GM08714 (cell line): ENCODE results near the gene PIGW.

Source experiments
- H3K4me3 ChIP-seq: fragments of 200-500 bp; sonication (Bioruptor generic); 2 replicates; pipeline ENCODE4 v1.5.1; 2014; ENCODE audit warnings: mild to moderate bottlenecking, low read length, inconsistent platforms
- ZNF274 ChIP-seq: IDR thresholded peaks from 2 replicates; pipeline ENCODE4 v1.6.1; 2012; ENCODE audit warnings: mild to moderate bottlenecking, low read depth, low read length

The PIGW gene

DNA sequence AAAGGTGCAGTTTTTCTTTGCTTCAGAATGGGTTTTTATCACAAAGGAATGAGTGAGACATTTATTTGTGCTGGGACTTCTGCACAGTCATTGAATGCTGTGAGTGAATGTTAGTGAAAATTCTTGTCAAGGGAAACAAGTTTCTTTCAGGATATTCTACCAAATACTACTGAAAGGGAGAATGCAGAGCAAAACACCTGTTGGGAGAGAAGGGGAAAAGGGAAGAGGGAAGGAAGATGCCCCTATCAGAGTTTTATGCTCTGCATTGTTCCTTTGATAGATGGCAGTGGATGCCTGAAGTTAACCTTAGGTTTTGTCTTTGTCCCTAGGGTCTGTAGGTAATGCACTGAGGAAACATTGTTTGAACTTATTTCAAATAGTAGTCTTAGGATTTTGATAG lies 13.0 kb downstream of the PIGW start:
- no peak for TF ChIP-seq ZNF274
- H3K4me3 ChIP-seq, result no peak overlapping the region; the same call in 1 of the 2 replicates

- no peak overlapping the region for H3K4me3 ChIP-seq
- TF ChIP-seq ZNF274, result no peak
These were observed 16.0 kb downstream of the PIGW start for GRCh38 chr17:36550491-36551417.

- no peak overlapping the region for H3K4me3 ChIP-seq
- TF ChIP-seq ZNF274, result no peak
These were observed 18.7 kb downstream of the PIGW start for GRCh38 chr17:36553459-36553858.

DNA sequence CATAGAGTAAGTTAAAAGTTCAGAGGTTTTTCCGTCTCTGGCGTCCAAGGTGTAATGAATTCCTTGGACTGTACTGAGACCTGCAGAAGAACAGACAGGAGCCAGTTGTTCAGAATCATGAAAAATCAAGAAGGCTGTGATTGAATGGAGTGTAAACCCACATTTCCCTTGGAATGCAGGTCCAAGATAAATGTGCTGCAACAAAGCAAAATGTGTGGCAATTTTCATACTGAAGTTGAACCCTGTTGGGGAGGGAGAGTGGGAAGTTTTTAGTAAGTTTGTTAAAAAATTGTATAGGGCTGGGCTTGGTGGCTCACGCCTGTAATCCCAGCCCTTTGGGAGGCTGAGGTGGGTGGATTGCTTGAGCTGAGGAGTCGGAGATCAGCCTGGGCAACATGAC lies 31.3 kb downstream of the PIGW start:
- no peak for TF ChIP-seq ZNF274
- no peak overlapping the region for H3K4me3 ChIP-seq

- no peak for TF ChIP-seq ZNF274
These were observed 40.2 kb downstream of the PIGW start for GRCh38 chr17:36575028-36575427.

DNA sequence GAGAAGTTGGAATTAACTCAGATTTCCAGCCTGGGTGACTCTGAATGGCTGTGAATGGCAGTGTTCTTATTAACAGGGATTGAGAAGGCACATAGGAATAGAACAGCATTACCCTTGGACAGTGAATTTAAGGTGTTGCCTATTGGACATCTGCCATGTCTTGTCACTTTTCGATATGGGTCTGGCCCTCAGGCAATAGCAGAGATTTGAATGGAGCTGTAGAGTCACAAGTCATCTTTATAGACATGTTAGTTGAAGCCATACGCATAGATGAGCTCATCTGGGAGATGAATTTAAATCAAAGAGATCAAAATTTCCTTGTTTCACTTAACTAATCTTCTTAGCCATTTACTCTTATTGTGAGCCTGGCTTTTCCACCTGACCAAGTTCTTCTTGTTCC lies 42.0 kb downstream of the PIGW start:
- TF ChIP-seq ZNF274, result no peak
- H3K4me3 ChIP-seq, result no peak overlapping the region

More at GRCh38 chr17:36575028-36575427, 40.2 kb downstream of the PIGW start:
- no peak overlapping the region for H3K4me3 ChIP-seq

DNA sequence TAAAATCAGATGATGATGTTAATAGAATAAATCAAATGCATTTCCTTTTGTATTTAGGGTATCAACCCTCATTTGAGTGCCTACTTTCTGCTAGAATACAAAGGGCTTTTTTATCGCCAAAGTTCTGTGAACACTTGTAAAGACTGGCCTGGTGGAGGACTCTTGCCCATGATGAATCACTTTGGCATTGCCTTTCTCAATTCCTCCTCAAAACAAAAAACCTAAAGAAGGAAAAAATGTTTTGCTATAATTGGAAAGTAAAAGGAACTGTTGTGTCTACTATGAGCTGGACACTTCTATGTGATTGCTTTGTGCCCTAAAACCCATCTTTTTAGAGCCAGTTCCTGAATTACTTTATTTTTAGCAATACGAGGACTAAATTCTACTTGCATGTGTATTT lies 43.9 kb downstream of the PIGW start:
- H3K4me3 ChIP-seq, result no peak overlapping the region
- no peak for TF ChIP-seq ZNF274

GRCh38 chr17:36583787-36584186 lies 49.0 kb downstream of the PIGW start:
- no peak for TF ChIP-seq ZNF274
- no peak overlapping the region for H3K4me3 ChIP-seq

- no peak for TF ChIP-seq ZNF274
- H3K4me3 ChIP-seq, result no peak overlapping the region
These were observed 51.4 kb downstream of the PIGW start for GRCh38 chr17:36586138-36586537.
